ENCODE results near the gene LPCAT3.

DNA sequence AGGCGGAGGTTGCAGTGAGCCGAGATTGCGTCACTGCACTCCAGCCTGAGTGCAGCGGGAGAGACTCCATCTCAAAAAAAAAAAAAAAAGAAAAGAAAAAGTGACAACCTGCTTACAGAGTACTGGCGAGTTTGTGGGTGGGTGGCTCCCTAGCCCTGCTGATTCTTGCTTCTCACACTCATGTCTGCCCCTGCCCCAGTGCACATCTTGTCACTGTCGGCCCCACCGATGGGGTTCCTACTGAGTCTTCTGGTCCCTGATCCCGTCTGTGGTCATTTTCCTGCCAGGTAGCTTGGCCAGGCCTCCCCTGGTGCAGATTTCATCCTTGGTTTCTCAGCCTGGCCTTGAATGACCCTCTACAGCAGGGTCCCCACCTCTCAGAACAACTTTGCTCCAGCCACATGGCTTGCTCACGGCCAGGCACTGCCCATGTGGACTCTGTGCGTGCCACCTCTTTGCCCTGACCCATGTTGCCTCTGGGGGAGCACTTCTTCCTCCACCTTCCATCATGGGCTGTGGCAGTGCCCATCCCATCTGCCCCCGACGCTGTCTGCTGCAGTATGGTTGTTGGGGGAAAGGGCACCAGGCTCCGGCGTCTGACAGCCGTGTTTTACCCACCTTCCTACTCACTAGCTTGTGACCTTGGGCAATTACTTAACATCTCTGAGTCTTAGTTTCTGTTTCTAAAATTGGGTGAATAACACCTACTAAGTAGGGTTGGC lies 69.2 kb downstream of the LPCAT3 start:
- TF ChIP-seq, protein P1, sequence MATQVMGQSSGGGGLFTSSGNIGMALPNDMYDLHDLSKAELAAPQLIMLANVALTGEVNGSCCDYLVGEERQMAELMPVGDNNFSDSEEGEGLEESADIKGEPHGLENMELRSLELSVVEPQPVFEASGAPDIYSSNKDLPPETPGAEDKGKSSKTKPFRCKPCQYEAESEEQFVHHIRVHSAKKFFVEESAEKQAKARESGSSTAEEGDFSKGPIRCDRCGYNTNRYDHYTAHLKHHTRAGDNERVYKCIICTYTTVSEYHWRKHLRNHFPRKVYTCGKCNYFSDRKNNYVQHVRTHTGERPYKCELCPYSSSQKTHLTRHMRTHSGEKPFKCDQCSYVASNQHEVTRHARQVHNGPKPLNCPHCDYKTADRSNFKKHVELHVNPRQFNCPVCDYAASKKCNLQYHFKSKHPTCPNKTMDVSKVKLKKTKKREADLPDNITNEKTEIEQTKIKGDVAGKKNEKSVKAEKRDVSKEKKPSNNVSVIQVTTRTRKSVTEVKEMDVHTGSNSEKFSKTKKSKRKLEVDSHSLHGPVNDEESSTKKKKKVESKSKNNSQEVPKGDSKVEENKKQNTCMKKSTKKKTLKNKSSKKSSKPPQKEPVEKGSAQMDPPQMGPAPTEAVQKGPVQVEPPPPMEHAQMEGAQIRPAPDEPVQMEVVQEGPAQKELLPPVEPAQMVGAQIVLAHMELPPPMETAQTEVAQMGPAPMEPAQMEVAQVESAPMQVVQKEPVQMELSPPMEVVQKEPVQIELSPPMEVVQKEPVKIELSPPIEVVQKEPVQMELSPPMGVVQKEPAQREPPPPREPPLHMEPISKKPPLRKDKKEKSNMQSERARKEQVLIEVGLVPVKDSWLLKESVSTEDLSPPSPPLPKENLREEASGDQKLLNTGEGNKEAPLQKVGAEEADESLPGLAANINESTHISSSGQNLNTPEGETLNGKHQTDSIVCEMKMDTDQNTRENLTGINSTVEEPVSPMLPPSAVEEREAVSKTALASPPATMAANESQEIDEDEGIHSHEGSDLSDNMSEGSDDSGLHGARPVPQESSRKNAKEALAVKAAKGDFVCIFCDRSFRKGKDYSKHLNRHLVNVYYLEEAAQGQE (IDR thresholded peaks at IDR 0.05) = no peak
- TF ChIP-seq, protein P2, sequence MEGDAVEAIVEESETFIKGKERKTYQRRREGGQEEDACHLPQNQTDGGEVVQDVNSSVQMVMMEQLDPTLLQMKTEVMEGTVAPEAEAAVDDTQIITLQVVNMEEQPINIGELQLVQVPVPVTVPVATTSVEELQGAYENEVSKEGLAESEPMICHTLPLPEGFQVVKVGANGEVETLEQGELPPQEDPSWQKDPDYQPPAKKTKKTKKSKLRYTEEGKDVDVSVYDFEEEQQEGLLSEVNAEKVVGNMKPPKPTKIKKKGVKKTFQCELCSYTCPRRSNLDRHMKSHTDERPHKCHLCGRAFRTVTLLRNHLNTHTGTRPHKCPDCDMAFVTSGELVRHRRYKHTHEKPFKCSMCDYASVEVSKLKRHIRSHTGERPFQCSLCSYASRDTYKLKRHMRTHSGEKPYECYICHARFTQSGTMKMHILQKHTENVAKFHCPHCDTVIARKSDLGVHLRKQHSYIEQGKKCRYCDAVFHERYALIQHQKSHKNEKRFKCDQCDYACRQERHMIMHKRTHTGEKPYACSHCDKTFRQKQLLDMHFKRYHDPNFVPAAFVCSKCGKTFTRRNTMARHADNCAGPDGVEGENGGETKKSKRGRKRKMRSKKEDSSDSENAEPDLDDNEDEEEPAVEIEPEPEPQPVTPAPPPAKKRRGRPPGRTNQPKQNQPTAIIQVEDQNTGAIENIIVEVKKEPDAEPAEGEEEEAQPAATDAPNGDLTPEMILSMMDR (IDR thresholded peaks at IDR 0.05; ENCODE audit: low read depth, low read length, missing input control) = no peak
- TF ChIP-seq FOXA1 (IDR thresholded peaks at IDR 0.05) (no peak), EGR1 (IDR thresholded peaks at IDR 0.05; ENCODE audit: low read depth in 2 of 2) (no peak), SP1 (IDR thresholded peaks at IDR 0.05) (no peak), RAD21 (IDR thresholded peaks at IDR 0.05) (no peak), GABPA (IDR thresholded peaks at IDR 0.05 in 1 of 2, conservative IDR thresholded peaks at IDR 0.05 in 1 of 2) (no peak), YY1 (IDR thresholded peaks at IDR 0.05) (no peak)
- TF ChIP-seq, protein P3, sequence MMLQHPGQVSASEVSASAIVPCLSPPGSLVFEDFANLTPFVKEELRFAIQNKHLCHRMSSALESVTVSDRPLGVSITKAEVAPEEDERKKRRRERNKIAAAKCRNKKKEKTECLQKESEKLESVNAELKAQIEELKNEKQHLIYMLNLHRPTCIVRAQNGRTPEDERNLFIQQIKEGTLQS (IDR thresholded peaks at IDR 0.05) = no peak

Data from liver (tissue), 3 donors.